ENCODE data around the gene C11orf68.

The C11orf68 gene

DNA sequence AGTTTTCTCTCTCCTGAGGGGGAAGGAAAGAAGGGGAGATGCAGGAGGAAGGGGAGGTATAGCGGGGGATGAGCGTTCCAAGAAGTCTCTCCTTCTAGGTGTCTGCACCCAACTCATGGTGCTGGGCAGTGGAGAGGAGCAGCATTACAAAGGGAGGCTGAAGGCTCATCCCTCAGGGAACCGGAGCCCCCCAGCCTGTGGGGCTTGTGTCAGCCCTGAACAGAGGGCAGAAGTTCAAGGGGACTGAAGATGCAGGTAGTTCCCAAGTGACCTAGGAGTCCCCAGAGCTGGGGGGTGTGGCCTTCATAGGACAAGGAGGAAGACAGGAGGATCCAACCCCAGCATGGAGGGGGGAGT, 1.8 kb downstream of the C11orf68 start:
- no peak for DNase-seq (ENCODE audit: low read depth in 1 of 2, low spot score in 1 of 2)
- Histone ChIP-seq H3K27ac (replicated peaks) (no peak overlapping the region), H3K4me3 (replicated peaks; ENCODE audit: insufficient read depth, low read length) (no peak overlapping the region), H3K27me3 (ENCODE audit: insufficient read depth, poor library complexity, severe bottlenecking) (no peaks in the 10 kb centered on the region)
- no peak for TF ChIP-seq REST (IDR thresholded peaks at IDR 0.05; ENCODE audit: insufficient replicate concordance, low read depth)
- TF ChIP-seq CTCF (IDR thresholded peaks at IDR 0.05; ENCODE audit: insufficient read depth, low read length), result no peak
- TF ChIP-seq POLR2AphosphoS5 (IDR thresholded peaks at IDR 0.05; ENCODE audit: low read depth), result no peak
- no peak for TF ChIP-seq GABPA (IDR thresholded peaks at IDR 0.05; ENCODE audit: low read depth)
- TF ChIP-seq SPI1 (IDR thresholded peaks at IDR 0.05; ENCODE audit: borderline replicate concordance, low read depth), result no peak

DNA sequence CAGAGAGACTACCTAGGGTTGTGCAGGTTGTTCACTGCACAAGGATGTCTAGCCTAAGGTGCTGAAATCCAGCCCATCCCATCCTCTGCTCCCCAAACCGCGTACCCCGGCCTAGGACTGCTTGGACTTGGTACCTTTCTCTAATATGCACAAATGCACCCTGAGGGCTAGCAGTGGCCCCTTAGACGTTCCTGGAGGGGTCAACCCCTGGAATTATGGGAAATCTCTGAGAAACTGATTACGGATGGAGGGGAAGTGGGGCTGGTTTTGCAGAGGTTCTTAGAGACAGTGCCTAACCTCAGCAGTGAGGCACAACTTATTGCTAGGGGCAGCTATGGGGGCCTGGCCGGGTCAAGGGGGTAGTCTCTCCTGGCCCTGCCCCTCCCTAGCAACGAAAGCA, 2.5 kb downstream of the C11orf68 start:
- no peak overlapping the region for H3K4me3 ChIP-seq (replicated peaks; ENCODE audit: insufficient read depth, low read length)
- no peak for TF ChIP-seq REST (IDR thresholded peaks at IDR 0.05; ENCODE audit: insufficient replicate concordance, low read depth)
- TF ChIP-seq CTCF (IDR thresholded peaks at IDR 0.05; ENCODE audit: insufficient read depth, low read length), result no peak
- TF ChIP-seq SPI1 (IDR thresholded peaks at IDR 0.05; ENCODE audit: borderline replicate concordance, low read depth), result no peak
- TF ChIP-seq POLR2AphosphoS5 (IDR thresholded peaks at IDR 0.05; ENCODE audit: low read depth), result no peak
- no peak for TF ChIP-seq GABPA (IDR thresholded peaks at IDR 0.05; ENCODE audit: low read depth)

GRCh38 chr11:65915821-65916251, 3.0 kb downstream of the C11orf68 start:
- H3K27me3 ChIP-seq (ENCODE audit: insufficient read depth, poor library complexity, severe bottlenecking), result no peaks in the 10 kb centered on the region
- DNase-seq (ENCODE audit: low read depth in 1 of 2, low spot score in 1 of 2), result peak in 1 of 2 experiments; percentile 57
- TF ChIP-seq CTCF (IDR thresholded peaks at IDR 0.05; ENCODE audit: insufficient read depth, low read length), result no peak
- TF ChIP-seq POLR2AphosphoS5 (IDR thresholded peaks at IDR 0.05; ENCODE audit: low read depth), result 0 out of 2 replicates have a peak, but pooled peaks have one; percentile 2
- H3K27ac ChIP-seq (replicated peaks), result no peak overlapping the region
- H3K4me3 ChIP-seq (replicated peaks; ENCODE audit: insufficient read depth, low read length), result no peak overlapping the region

More for the DNA sequence above, 2.5 kb downstream of the C11orf68 start:
- no peaks in the 10 kb centered on the region for H3K27me3 ChIP-seq (ENCODE audit: insufficient read depth, poor library complexity, severe bottlenecking)
- no peak for DNase-seq (ENCODE audit: low read depth in 1 of 2, low spot score in 1 of 2)
- no peak overlapping the region for H3K27ac ChIP-seq (replicated peaks)

DNA sequence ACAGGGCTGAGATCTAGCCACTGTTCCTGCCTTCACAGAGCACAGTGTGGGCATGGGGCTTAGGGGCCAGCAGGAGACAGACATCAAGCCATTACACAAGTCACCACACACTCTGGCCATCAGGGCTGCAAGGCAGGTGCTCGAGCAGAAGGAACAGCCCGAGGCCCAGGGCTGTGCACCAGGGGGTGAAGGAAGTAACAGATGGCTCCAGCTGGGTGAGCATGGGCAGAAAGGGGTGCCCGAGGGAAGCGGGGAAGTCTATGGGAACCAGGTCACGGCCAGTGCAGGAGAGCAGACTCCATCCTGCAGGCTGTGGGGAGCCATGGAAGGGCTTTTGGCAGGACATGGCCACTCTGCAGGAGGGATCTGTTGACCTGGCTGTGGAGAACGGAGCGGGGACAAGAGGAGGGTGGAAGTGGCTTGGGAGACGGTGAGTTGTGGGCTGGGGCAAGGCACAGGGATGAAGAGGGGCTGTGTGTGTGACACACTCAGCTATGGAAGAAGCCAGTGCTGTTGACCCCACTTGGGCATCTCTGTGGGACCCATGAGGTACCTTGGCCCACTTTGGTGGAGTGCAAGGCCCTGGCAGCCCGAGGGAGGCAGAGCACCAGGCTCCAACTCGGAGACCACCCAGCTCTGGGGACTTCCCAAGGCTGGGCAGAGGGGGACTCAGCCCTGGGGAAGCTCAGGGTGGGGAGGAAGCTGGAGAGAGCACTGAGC, 3.6 kb downstream of the C11orf68 start:
- Histone ChIP-seq H3K4me3 (replicated peaks; ENCODE audit: insufficient read depth, low read length) (no peak overlapping the region), H3K27me3 (ENCODE audit: insufficient read depth, poor library complexity, severe bottlenecking) (no peaks in the 10 kb centered on the region), H3K27ac (replicated peaks) (no peak overlapping the region)
- peak in 1 of 2 experiments; percentile 58 for DNase-seq (ENCODE audit: low read depth in 1 of 2, low spot score in 1 of 2)
- peak; percentile 51 for TF ChIP-seq POLR2AphosphoS5 (IDR thresholded peaks at IDR 0.05; ENCODE audit: low read depth)
- TF ChIP-seq CTCF (IDR thresholded peaks at IDR 0.05; ENCODE audit: insufficient read depth, low read length), result no peak

All from HL-60 (cell line).